GM23248 (cell line): ENCODE data around the gene LMOD3. TPM values are rescaled to one million over a fixed set of nuclear protein-coding genes. Genes with fewer than 3 reads are reported as not detected.
A peak's percentile ranks its signal among the peaks of the same experiment; 100 is the strongest.

Experiments used
- DNase-seq: peaks from one replicate; pipeline ENCODE4 v3.0.0-alpha.2; 2015
- H2AFZ ChIP-seq: fragments of 200-600 bp; sonication (generic); 2 replicates; pipeline ENCODE4 v1.6.1; 2016; ENCODE audit warnings: antibody characterized with exemption
- H3F3A ChIP-seq: fragments of 200-600 bp; sonication (generic); 2 replicates; pipeline ENCODE4 v1.6.1; 2016; ENCODE audit warnings: mild to moderate bottlenecking, antibody characterized with exemption, mixed run types; ENCODE audit not compliant: insufficient read depth
- H3K27ac ChIP-seq: fragments of 200-600 bp; sonication (generic); 2 replicates; pipeline ENCODE4 v1.5.1; 2016; ENCODE audit warnings: mild to moderate bottlenecking
- H3K27me3 ChIP-seq: fragments of 200-600 bp; sonication (generic); replicated peaks from 2 replicates; pipeline ENCODE4 v1.6.1; 2016; ENCODE audit warnings: mild to moderate bottlenecking; ENCODE audit not compliant: insufficient read depth
- H3K36me3 ChIP-seq: fragments of 200-600 bp; sonication (generic); 2 replicates; pipeline ENCODE4 v1.6.1; 2016; ENCODE audit warnings: low read depth, mild to moderate bottlenecking
- H3K4me1 ChIP-seq: fragments of 200-600 bp; sonication (generic); 2 replicates; pipeline ENCODE4 v1.6.1; 2016; ENCODE audit warnings: mild to moderate bottlenecking; ENCODE audit not compliant: insufficient read depth
- H3K4me2 ChIP-seq: fragments of 200-600 bp; sonication (generic); one replicate; pipeline ENCODE4 v1.6.1; 2016; ENCODE audit warnings: mild to moderate bottlenecking; ENCODE audit not compliant: unreplicated experiment
- H3K4me3 ChIP-seq: fragments of 200-600 bp; sonication (generic); 2 replicates; pipeline ENCODE4 v1.5.1; 2016; ENCODE audit warnings: mild to moderate bottlenecking
- H3K79me2 ChIP-seq: fragments of 200-600 bp; sonication (generic); 2 replicates; pipeline ENCODE4 v1.6.1; 2016; ENCODE audit warnings: mild to moderate bottlenecking; ENCODE audit not compliant: insufficient read depth
- H3K9ac ChIP-seq: fragments of 200-600 bp; sonication (generic); 2 replicates; pipeline ENCODE4 v1.6.1; 2016; ENCODE audit warnings: mild to moderate bottlenecking
- H3K9me2 ChIP-seq: fragments of 200-600 bp; sonication (generic); 2 replicates; pipeline ENCODE4 v1.6.1; 2016; ENCODE audit warnings: mixed run types, mild to moderate bottlenecking, moderate library complexity; ENCODE audit not compliant: insufficient read depth
- H3K9me3 ChIP-seq: fragments of 200-600 bp; sonication (generic); one replicate; pipeline ENCODE4 v1.6.1; 2017; ENCODE audit warnings: low read depth
- H4K20me1 ChIP-seq: fragments of 200-600 bp; sonication (generic); 2 replicates; pipeline ENCODE4 v1.6.0; 2016; ENCODE audit not compliant: insufficient read depth
- EZH2 ChIP-seq: fragments of 200-600 bp; sonication (generic); IDR thresholded peaks from 2 replicates; pipeline ENCODE4 v1.6.1; 2018; ENCODE audit warnings: antibody characterized with exemption, mild to moderate bottlenecking; ENCODE audit not compliant: insufficient read depth, poor library complexity, severe bottlenecking
- EZH2phosphoT487 ChIP-seq: fragments of 200-600 bp; sonication (generic); IDR thresholded peaks from 2 replicates; pipeline ENCODE4 v1.6.1; 2018; ENCODE audit warnings: antibody characterized with exemption, moderate library complexity, mild to moderate bottlenecking, low read depth; ENCODE audit not compliant: insufficient read depth
- whole genome bisulfite sequencing, 2 experiments: methylation state at CpG; one replicate each; pipeline ENCODE4 v1.1.6; 2015 to 2017; ENCODE audit warnings: low lambda C conversion rate in 2 of 2, low coverage in 1 of 2; ENCODE audit errors: missing lambda C conversion rate in 2 of 2; 5-methylcytosine and 5-hydroxymethylcytosine counted together
- in situ Hi-C: fragments of 300-500 bp; cut with MboI; formaldehyde crosslinking; loops from 2 replicates; pipeline ENCODE4 v1.15.0; 2020
- polyA plus RNA-seq: library from polyadenylated mRNA; unstranded; fragments of >200 nt; fragmentation: Nextera tagmentation; extraction: Ambion mirVana; gene quantifications from 2 replicates; pipeline ENCODE4 v1.2.1, GENCODE V29; 2016
- total RNA-seq: library from RNA; depleted of rRNA; stranded (reverse); fragments of >200 nt; shearing (Covaris generic); gene quantifications from 2 replicates; pipeline ENCODE4 v1.2.3, GENCODE V29; 2014

Gene LMOD3
- total and polyA plus RNA-seq, 2 experiments from 2014 or later = not detected

DNA sequence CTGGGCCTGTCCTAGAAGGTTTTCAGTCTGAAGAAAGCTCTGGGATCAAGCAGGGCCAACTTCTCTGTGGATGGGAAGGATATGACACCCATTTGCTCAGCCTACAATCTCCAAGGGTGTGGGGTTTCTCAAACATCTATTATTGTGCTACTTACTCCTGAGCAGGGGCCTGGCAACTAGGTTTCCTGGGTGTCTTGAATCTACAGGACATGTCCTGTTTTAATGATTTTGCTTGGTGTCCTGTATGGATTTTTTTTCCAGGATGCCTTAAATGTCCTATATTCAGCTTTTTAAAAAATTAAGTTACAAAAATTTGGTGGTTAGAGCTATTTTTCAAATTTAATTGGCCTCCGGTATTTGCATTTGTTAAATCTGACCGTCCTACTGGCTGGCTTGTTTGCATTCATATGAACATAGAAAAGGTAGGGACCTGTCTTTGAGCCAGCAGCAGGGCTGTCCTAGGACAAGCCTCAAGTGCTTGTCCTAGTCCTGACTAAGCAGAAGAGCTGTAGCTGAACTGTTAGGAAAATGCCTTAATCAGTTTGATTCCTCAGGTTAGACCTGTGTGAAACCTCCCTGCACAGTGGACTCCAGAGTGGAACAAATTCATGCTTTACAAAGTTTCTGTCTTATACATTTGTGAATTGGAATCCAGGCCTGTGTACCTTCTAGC, 40.0 kb upstream of the LMOD3 start:
- Histone ChIP-seq H2AFZ (no peak overlapping the region), H3K4me3 (no peak overlapping the region), H3K36me3 (no peaks in the 10 kb centered on the region), H3K9ac (no peak overlapping the region), H4K20me1 (no peaks in the 10 kb centered on the region), H3K27me3 (peaks cover 7% of the 10 kb centered on the region), H3K9me3 (no peaks in the 10 kb centered on the region), H3K79me2 (no peaks in the 10 kb centered on the region), H3F3A (no peaks in the 10 kb centered on the region), H3K4me1 (no peaks in the 10 kb centered on the region), H3K9me2 (no peaks in the 10 kb centered on the region), H3K27ac (no peak overlapping the region), H3K4me2 (no peak overlapping the region)
- WGBS, 2 experiments = 74 to 79% methylated on average over 2 of the region's 2 CpGs
- DNase-seq = no peak
- in situ Hi-C loops = loop anchor here (5.0 to 25.0 kb wide), 3 partner anchors 145 to 500 kb away; no protein-coding TSS in a partner anchor
- TF ChIP-seq EZH2 (no peak), EZH2phosphoT487 (no peak)

DNA sequence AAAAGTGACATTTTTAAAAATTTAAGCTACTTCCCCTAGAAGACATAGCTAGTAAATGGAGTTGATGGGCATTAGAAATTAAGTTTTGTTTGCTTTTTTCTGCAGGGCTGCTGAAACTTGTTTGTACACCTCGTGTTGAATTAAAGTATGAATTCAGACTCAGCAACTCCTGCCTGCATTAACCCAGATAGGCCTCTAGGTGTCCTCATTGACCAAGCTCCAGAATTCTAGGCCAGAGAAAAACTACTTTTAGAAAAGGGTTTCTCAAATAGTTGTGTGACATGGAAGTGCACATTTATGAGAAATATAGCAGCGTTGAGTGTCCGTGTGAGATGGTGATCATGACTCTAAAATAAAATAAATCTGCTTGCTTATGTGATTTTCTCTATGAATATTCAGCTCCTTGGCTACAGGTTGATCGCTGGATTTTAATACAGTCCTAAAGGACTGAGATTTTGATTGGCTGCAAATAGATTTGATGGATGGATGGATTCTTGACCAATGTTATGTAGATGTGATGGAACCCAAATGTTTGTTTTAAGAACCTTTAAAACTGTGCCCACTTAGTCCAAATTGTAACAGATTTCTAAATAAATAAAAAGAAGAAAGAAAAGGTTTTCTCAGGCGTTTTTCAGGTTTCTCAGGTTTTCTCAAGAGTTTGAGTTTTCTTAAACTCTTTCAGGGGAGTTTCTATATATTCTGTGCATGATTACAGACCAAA, 39.4 kb upstream of the LMOD3 start:
- Histone ChIP-seq H3K9me2 (no peaks in the 10 kb centered on the region), H3K4me2 (no peak overlapping the region), H3K36me3 (no peaks in the 10 kb centered on the region), H3K4me3 (no peak overlapping the region), H3K4me1 (no peaks in the 10 kb centered on the region), H3K27me3 (peaks cover 9% of the 10 kb centered on the region), H2AFZ (no peak overlapping the region), H3F3A (no peaks in the 10 kb centered on the region), H3K9me3 (no peaks in the 10 kb centered on the region), H4K20me1 (no peaks in the 10 kb centered on the region), H3K79me2 (no peaks in the 10 kb centered on the region), H3K9ac (no peak overlapping the region), H3K27ac (no peak overlapping the region)
- no peak for TF ChIP-seq EZH2
- no peak for TF ChIP-seq EZH2phosphoT487
- WGBS, 2 experiments = 38 to 39% methylated on average over 5 of the region's 5 CpGs
- in situ Hi-C loops = loop anchor here (5.0 to 25.0 kb wide), 3 partner anchors 146 to 501 kb away; no protein-coding TSS in a partner anchor
- DNase-seq = peak; percentile 69

DNA sequence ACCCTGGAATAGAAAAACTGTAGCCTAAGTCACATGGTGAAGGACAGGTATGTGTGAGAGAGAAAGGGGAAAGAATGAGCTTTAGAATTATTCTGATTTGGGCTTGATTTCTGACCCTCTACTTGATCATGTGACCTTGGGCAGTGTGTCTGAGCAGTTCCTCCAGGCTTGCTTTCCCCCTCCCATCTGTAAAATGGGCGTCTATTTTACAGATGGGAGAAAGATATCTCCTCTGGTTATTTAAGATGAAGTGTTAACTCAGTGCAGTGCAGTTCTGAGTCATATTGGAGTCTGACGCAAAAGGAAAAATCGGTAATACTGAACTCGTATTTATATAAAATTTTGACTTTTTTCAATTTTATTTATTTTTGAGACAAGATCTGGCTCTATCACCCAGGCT, 38.1 kb upstream of the LMOD3 start:
- Histone ChIP-seq H3K27me3 (peaks cover 18% of the 10 kb centered on the region), H3K9ac (no peak overlapping the region), H3K9me3 (no peaks in the 10 kb centered on the region), H3K79me2 (no peaks in the 10 kb centered on the region), H4K20me1 (no peaks in the 10 kb centered on the region), H3K9me2 (no peaks in the 10 kb centered on the region), H2AFZ (no peak overlapping the region), H3F3A (no peaks in the 10 kb centered on the region), H3K27ac (no peak overlapping the region), H3K4me1 (no peaks in the 10 kb centered on the region), H3K36me3 (no peaks in the 10 kb centered on the region), H3K4me3 (no peak overlapping the region), H3K4me2 (no peak overlapping the region)
- TF ChIP-seq EZH2phosphoT487 = no peak
- no peak for TF ChIP-seq EZH2
- in situ Hi-C loops = loop anchor here (5.0 to 25.0 kb wide), 3 partner anchors 147 to 502 kb away; no protein-coding TSS in a partner anchor
- no peak for DNase-seq
- 74 to 75% methylated on average over 4 of the region's 4 CpGs for WGBS, 2 experiments

DNA sequence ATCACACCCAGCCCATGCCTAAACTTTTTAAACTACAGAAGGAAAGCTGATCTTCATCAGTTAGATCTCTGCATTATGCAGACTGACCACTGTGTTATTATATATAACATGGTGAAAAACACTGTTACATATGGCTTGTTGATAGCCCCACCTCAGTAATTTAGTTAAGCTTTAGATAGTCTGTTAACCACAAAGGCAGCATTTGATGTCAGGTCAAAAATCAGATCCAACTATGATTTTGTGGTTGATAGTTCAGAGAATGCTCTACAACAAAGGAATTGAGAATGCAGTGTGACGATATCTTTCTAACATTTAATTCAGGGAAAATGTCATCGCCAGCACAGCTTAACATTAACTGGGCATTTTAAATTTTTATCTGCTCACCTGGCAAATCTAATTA, 37.7 kb upstream of the LMOD3 start:
- no peaks in the 10 kb centered on the region for H3K4me1 ChIP-seq
- H2AFZ ChIP-seq = no peak overlapping the region
- H3K9ac ChIP-seq = no peak overlapping the region
- WGBS, 2 experiments = 87 to 94% methylated on average over 2 of the region's 2 CpGs
- TF ChIP-seq EZH2 = no peak
- TF ChIP-seq EZH2phosphoT487 = no peak
- no peaks in the 10 kb centered on the region for H3F3A ChIP-seq
- H3K4me2 ChIP-seq = no peak overlapping the region
- H3K27me3 ChIP-seq = peaks cover 18% of the 10 kb centered on the region
- H3K4me3 ChIP-seq = no peak overlapping the region
- H3K36me3 ChIP-seq = no peaks in the 10 kb centered on the region
- in situ Hi-C loops = loop anchor here (5.0 to 25.0 kb wide), 3 partner anchors 147 to 502 kb away; no protein-coding TSS in a partner anchor
- no peak overlapping the region for H3K27ac ChIP-seq
- H4K20me1 ChIP-seq = no peaks in the 10 kb centered on the region
- no peaks in the 10 kb centered on the region for H3K9me3 ChIP-seq
- DNase-seq = no peak
- H3K9me2 ChIP-seq = no peaks in the 10 kb centered on the region
- no peaks in the 10 kb centered on the region for H3K79me2 ChIP-seq
